ENCODE measurements around the gene CDC27.

- TF ChIP-seq CTCF (IDR thresholded peaks at IDR 0.05) (no peak), POLR2A (IDR thresholded peaks at IDR 0.05) (no peak)
Measured at GRCh38 chr17:47237841-47238240, 48.7 kb upstream of the CDC27 start.
